Activated T-helper 17 cell treated with anti-CD3 and anti-CD28 coated beads, Interleukin-2, amount 50 U/mL, for 72 hours (primary cell): ENCODE results near the gene RHCE. TPM values are rescaled to one million over a fixed set of nuclear protein-coding genes. Genes with fewer than 3 reads are reported as not detected.
A peak's percentile ranks its signal among the peaks of the same experiment; 100 is the strongest.
"Not testable (repeated sequence)": the region's sequence is repeated elsewhere in the genome, so short reads cannot be mapped to it uniquely, and the experiment has no call there.

Experiments
- ATAC-seq: fragments of 150-1000 bp; cut with Tn5 transposase; replicated peaks from 2 replicates; pipeline ENCODE4 v1.10.0; 2021; ENCODE audit warnings: mild to moderate bottlenecking, moderate library complexity
- H3K27ac Mint-ChIP-seq: one replicate; pipeline ENCODE4 v1.8.0; 2022; ENCODE audit warnings: mixed read lengths
- H3K27me3 Mint-ChIP-seq: one replicate; pipeline ENCODE4 v1.8.0; 2022; ENCODE audit warnings: mixed read lengths
- H3K36me3 Mint-ChIP-seq: one replicate; pipeline ENCODE4 v1.8.0; 2022; ENCODE audit warnings: low read depth, mild to moderate bottlenecking, mixed read lengths
- H3K4me1 Mint-ChIP-seq: one replicate; pipeline ENCODE4 v1.8.0; 2022; ENCODE audit warnings: mixed read lengths
- H3K4me3 Mint-ChIP-seq: one replicate; pipeline ENCODE4 v1.8.0; 2022; ENCODE audit warnings: mild to moderate bottlenecking, mixed read lengths
- H3K9me3 Mint-ChIP-seq: one replicate; pipeline ENCODE4 v1.8.0; 2022; ENCODE audit warnings: mixed read lengths
- total RNA-seq, 2 donors: library from RNA; stranded (reverse); gene quantifications; one replicate each; pipeline ENCODE4 v1.2.3, GENCODE V29; 2022

Gene RHCE
- 1 to 10 TPM in 1 of 2 donors, not detected in 1; 1.3 TPM for total RNA-seq

DNA sequence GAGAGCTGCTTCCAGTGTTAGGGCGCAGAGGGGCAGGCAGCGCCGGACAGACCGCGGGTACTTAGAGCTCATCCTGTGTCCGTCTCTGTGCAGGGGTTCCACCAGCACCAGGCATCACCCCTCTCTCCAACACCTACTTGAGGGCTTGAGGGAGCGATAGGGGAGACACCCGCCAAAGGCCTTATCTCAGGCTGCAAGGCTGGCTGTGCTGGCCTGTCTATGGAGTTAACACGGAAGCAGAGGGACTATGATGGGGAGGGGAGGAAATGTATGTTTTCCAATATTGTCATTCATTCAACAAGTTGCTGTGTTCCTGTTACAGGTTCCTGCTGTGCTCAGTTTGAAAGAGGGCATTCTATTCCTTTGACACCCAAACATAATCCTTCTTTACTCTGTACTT lies at the start of gene RHCE:
Gene RHCE, minus strand, starts transcription at position 111 of the 400 bp plus-strand sequence. Its CDS starts 39 bp downstream, at position 72.
- H3K9me3 Mint-ChIP-seq, ATAC-seq, H3K27ac Mint-ChIP-seq, H3K36me3 Mint-ChIP-seq, H3K4me3 Mint-ChIP-seq, H3K4me1 Mint-ChIP-seq, H3K27me3 Mint-ChIP-seq: not testable (repeated sequence)

DNA sequence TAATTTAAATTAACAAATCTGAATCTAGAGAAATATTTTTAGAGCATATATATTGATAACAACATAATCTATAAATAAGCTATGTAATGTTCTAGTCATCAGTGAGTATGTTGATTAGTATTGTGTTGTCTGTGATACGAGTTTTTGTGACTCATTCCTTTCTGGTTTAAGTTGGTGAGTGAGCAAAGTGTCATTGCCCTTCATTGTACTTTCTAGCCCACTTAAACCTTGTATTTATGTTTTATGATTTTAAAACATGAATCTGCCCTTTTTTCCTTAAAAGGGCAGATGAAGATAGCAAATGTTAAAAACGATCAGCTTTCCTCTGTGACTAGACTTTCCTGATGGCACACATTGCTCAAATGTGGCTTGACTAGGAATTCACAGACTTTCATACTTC lies 48.6 kb upstream of the RHCE start:
- Mint-ChIP-seq H3K27ac (no peak overlapping the region), H3K36me3 (peaks cover 43% of the 10 kb centered on the region), H3K9me3 (no peaks in the 10 kb centered on the region), H3K4me1 (peaks cover 14% of the 10 kb centered on the region), H3K4me3 (no peak overlapping the region), H3K27me3 (no peaks in the 10 kb centered on the region)
- ATAC-seq, result peak; percentile 87

DNA sequence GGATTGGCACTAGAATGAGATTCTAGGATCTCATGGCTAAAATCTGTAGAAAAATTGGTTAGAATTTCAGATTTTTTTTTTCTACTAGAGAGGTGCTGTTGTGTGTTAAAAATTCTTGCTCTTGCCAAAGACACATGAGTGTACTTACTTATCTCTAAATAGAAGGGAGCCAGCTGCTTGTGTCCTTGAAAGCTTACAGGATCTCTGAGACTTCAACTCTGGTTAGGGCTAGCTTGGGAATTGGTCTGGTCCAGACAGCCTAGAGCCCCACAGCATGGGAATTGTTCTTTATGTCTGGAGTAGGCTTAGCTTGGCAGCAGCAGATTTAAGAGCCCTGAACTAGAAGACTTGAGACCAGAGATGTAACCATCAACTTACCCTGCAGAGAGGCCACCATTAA lies 47.4 kb upstream of the RHCE start:
- no peaks in the 10 kb centered on the region for H3K27me3 Mint-ChIP-seq
- H3K9me3 Mint-ChIP-seq, result no peaks in the 10 kb centered on the region
- H3K36me3 Mint-ChIP-seq, result peaks cover 47% of the 10 kb centered on the region
- peaks cover 7% of the 10 kb centered on the region for H3K4me1 Mint-ChIP-seq
- no peak for ATAC-seq
- H3K27ac Mint-ChIP-seq, result no peak overlapping the region
- H3K4me3 Mint-ChIP-seq, result no peak overlapping the region

DNA sequence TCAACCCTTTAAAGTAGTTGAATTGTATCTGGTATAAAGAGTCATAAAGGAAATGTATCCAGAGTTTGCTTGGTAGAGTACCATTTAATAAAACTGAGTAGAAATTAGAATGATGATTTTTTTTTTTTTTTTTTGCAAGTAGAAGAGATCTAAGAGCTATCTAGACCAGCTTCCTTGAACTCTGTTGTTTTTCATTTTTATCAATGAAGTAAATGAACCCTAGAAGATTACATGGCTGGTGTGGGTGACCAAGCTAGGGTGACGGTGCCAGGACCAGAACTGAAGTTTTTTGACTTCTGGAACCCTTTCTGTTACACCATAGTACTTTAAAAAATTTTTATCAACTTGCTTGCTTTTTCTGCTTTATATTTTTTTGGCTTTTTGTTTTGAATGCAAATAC lies 47.0 kb upstream of the RHCE start:
- Mint-ChIP-seq H3K4me3 (no peak overlapping the region), H3K27ac (no peak overlapping the region), H3K9me3 (no peaks in the 10 kb centered on the region), H3K36me3 (peaks cover 51% of the 10 kb centered on the region), H3K4me1 (peaks cover 5% of the 10 kb centered on the region), H3K27me3 (no peaks in the 10 kb centered on the region)
- ATAC-seq, result no peak

DNA sequence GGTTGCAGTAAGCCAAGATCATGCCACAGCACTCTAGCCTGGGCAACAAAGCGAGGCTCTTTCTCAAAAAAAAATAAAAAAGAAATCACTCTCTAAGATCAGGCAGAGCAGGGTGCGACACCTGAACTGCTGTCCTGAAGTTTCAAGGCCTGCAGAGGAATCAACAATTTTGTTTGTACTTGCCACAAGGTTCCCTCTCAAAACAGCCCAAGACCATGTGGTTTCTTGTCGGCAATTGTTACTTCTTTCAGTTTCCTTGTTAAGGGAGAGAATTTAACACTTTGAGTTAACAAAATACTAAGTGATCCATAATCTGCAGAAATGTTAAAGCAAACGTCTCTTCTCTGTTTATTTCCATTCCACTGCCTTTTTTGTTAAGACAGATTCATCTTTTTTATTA lies 46.6 kb upstream of the RHCE start:
- no peak for ATAC-seq
- Mint-ChIP-seq H3K4me1 (peaks cover under 1% of the 10 kb centered on the region), H3K9me3 (no peaks in the 10 kb centered on the region), H3K27me3 (no peaks in the 10 kb centered on the region), H3K36me3 (peaks cover 55% of the 10 kb centered on the region), H3K4me3 (no peak overlapping the region), H3K27ac (no peak overlapping the region)

DNA sequence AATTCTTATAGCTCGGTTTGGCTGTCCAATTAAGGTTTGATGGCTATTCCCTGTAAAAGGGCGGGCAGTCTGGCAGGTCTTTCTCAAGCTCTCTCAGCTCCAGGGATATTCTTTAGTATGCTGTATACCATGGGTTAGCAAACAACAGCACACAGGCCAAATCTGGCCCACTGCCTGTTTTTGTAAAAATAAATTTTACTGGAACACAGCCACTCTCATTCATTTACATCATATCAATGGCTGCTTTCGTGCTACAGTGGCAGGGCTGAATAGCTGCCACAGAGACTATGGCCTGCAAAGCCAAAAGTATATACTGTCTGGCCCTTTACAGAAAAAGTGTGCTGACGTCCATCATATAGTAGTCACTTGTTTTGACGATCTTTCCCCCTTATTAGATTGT lies 42.1 kb upstream of the RHCE start:
- Mint-ChIP-seq H3K27ac (no peak overlapping the region), H3K36me3 (peaks cover 80% of the 10 kb centered on the region), H3K4me1 (no peaks in the 10 kb centered on the region), H3K27me3 (no peaks in the 10 kb centered on the region), H3K4me3 (no peak overlapping the region), H3K9me3 (no peaks in the 10 kb centered on the region)
- ATAC-seq, result no peak

DNA sequence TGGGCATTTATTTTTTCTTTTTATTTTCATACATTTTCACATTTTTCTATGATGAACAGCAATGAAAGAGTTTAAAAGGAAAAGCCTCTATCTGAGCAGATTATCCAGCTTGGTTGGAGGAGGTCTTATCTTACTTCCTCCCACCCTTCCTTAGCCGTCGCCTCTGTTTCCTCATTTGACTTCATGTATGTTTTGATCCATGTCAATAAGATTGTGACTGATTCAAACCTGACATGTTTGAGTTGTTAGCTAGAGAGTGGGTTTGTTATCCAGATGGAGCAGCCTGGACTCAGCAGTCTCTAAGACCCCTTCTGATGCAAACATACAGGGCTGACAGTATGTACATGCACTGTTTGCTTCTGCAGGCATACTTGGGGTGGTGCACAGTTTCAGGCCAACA lies 41.2 kb upstream of the RHCE start:
- no peak for ATAC-seq
- Mint-ChIP-seq H3K4me1 (no peaks in the 10 kb centered on the region), H3K36me3 (peaks cover 79% of the 10 kb centered on the region), H3K27ac (no peak overlapping the region), H3K9me3 (no peaks in the 10 kb centered on the region), H3K27me3 (no peaks in the 10 kb centered on the region), H3K4me3 (no peak overlapping the region)

DNA sequence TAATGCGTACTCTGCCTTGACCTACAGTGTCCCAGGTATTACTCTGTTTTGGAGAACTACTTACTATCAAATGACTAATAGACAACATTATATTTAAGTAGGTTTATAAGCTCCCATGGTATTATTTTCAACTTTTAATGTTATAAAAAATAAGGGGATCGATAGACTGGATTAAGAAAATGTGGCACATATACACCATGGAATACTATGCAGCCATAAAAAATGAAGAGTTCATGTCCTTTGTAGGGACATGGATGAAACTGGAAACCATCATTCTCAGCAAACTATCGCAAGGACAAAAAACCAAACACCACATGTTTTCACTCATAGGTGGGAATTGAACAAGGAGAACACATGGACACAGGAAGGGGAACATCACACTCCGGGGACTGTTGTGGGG lies 40.2 kb upstream of the RHCE start:
- H3K4me1 Mint-ChIP-seq, H3K4me3 Mint-ChIP-seq, H3K27ac Mint-ChIP-seq, H3K9me3 Mint-ChIP-seq, H3K27me3 Mint-ChIP-seq, ATAC-seq: not testable (repeated sequence)
- H3K36me3 Mint-ChIP-seq, result peaks cover 79% of the 10 kb centered on the region

DNA sequence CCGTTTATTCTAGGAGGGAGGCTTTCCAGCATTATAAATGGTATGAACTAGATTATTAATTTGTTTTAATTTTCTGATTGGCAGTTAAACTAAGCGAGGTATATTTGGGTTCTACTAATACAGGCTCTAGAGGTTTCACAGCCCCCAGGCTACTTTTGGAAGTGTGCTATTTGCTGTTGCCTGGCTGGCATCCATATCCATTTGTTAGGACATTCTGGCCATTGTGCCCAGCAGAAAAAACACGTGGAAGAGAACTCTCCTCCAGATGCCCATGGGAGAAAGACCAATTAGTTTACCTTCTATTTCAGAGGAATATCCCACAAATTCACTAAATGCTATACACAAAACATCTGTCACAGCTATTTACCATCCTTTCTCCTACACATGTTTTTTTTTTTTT lies 39.4 kb upstream of the RHCE start:
- no peak overlapping the region for H3K27ac Mint-ChIP-seq
- no peaks in the 10 kb centered on the region for H3K4me1 Mint-ChIP-seq
- H3K27me3 Mint-ChIP-seq, result no peaks in the 10 kb centered on the region
- ATAC-seq, result no peak
- H3K36me3 Mint-ChIP-seq, result peaks cover 80% of the 10 kb centered on the region
- no peaks in the 10 kb centered on the region for H3K9me3 Mint-ChIP-seq
- H3K4me3 Mint-ChIP-seq, result no peak overlapping the region

DNA sequence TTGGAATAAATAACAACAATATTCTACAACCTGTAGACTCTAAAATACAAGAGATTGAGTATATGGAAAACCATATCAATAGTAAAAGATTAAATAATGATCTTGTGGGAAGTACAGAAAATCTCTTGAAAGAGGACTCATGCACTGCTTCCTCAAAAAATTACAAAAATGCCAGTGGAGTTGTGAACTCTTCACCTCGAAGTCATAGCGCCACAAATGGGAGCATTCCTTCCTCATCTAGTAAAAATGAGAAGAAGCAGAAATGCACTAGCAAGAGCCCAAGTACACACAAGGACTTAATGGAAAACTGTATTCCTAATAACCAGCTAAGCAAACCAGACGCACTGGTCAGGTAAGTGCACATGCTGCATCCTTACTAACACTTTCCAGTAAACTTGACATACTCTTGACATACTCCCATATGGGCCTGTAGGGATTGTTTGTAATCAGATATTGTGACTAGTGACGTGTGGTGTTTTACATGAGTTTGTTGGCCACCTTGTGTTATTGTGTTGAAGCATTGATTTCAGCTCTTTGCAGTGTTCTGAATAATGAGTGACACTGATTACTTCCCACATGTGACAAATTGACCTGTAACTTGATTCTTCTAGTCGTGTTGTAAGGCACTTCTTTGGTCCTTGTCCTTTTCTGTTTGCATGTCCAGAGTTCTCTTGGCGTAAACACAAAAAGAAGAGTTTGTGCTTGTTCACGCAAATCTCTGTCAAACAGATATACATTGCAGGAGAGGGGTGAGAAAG lies 38.1 kb upstream of the RHCE start:
- no peak overlapping the region for H3K4me3 Mint-ChIP-seq
- no peaks in the 10 kb centered on the region for H3K4me1 Mint-ChIP-seq
- no peak for ATAC-seq
- H3K27ac Mint-ChIP-seq, result no peak overlapping the region
- H3K9me3 Mint-ChIP-seq, result no peaks in the 10 kb centered on the region
- no peaks in the 10 kb centered on the region for H3K27me3 Mint-ChIP-seq
- peaks cover 90% of the 10 kb centered on the region for H3K36me3 Mint-ChIP-seq

DNA sequence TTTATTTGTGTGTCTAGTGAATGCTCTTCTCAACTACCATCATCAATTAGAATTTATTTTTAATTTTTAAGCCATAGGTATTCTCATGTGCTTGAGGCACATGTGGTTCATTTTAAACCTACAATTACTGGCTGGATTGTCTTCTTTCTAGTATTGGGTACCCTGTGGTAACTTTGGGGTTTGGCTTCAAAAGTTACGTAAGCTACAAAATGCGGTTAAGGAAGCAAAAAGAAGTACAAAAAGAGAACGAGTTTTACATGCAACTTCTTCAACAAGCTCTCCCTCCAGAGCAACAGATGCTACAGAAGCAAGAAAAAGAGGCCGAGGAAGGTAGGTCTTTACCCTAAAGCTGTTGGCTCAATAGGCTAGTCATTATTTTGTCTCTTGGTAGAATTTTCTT lies 35.9 kb upstream of the RHCE start:
- Mint-ChIP-seq H3K9me3 (no peaks in the 10 kb centered on the region), H3K27me3 (no peaks in the 10 kb centered on the region), H3K27ac (no peak overlapping the region), H3K36me3 (peaks cover 85% of the 10 kb centered on the region), H3K4me3 (no peak overlapping the region), H3K4me1 (no peaks in the 10 kb centered on the region)
- ATAC-seq, result no peak

DNA sequence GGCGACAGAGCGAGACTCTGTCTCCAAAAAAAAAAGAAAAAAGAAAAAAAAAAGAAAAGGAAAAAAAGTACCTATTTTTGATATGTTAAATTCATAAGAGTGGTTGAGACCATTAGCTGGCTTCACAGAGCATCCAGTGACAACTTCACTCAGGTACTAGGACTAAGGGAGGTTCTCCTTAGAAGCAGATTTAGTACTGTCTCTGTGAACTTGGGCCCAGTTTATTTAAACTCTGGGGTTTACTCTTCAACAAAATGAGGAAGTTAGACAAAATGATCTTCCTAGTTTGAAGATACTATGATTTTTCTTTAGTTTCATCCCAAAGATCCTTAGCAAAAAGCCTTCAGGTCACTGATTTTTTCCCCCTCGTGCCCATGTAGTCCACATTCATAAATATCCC lies 31.3 kb upstream of the RHCE start:
- Mint-ChIP-seq H3K4me1 (peaks cover under 1% of the 10 kb centered on the region), H3K27ac (no peak overlapping the region), H3K9me3 (no peaks in the 10 kb centered on the region), H3K4me3 (no peak overlapping the region), H3K27me3 (no peaks in the 10 kb centered on the region), H3K36me3 (peaks cover 76% of the 10 kb centered on the region)
- no peak for ATAC-seq

DNA sequence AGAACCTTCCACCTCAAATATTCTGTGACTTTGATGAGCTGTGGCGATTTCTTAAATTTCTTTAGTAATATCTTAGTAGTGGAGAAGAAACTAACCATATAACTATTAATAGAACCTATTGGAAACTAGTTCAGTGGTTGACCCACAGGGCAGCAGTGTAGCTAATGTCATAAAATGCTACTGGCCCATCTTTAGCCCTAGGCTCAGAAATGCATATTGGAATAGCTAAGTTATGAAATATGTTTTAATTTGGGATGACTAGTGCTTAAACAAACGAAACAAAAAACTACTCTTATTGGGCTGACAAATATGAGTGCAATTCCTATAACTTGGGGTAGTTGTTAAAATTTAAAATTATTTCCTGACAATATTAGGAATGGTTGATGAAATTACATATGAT lies 30.3 kb upstream of the RHCE start:
- Mint-ChIP-seq H3K36me3 (peaks cover 77% of the 10 kb centered on the region), H3K4me1 (peaks cover 7% of the 10 kb centered on the region), H3K4me3 (no peak overlapping the region), H3K9me3 (no peaks in the 10 kb centered on the region), H3K27ac (no peak overlapping the region), H3K27me3 (no peaks in the 10 kb centered on the region)
- no peak for ATAC-seq

DNA sequence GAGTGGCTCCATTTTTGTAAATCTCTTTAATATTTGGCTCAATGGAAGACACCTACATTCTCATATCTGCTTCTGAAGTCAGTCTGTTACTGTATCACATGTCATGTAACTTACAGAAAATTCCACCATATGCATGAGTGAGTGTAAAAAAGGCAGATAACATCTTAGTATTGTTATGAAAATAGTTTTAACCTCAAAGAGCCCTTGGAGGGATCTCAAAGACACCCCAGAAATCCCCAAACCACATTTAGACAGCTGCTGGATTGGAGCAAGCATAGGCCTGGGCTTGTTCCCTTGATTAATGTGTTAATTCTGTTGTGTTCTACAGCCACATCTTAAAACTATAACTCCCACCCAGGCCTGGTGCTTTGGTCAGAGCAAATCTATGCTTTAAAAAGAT lies 26.9 kb upstream of the RHCE start:
- ATAC-seq, result peak; percentile 89
- Mint-ChIP-seq H3K27me3 (no peaks in the 10 kb centered on the region), H3K4me3 (no peak overlapping the region), H3K36me3 (peaks cover 58% of the 10 kb centered on the region), H3K9me3 (no peaks in the 10 kb centered on the region), H3K27ac (peak overlapping the region; percentile 46), H3K4me1 (peaks cover 15% of the 10 kb centered on the region)

DNA sequence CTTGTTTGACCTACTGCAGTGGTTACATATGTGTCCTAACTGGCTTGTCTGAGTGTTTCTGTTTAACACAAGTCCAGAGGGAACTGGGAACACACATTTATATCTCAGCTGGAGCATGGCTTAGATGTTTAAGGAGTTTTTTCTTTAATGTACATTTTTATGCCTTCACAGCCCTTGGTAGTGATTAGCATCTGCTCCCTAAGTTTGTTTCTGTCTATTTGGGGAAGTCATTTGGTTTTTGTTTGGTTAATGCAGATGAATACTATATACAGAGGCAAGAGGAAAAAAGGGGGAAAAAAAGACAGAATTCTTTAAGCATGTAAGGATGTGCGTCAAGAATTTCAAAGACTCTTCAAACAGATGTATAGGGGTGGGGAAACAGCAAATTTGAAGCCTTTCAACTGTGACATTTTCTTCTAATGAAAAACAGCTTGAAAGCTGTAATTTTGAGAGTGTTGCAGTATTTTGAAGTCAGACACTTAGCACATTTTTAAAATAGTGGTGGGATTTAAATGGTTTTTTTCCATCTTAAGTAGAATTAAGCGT lies 25.4 kb upstream of the RHCE start:
- Mint-ChIP-seq H3K9me3 (no peaks in the 10 kb centered on the region), H3K4me1 (peaks cover 26% of the 10 kb centered on the region), H3K27ac (peak overlapping the region; percentile 31), H3K4me3 (no peak overlapping the region), H3K27me3 (no peaks in the 10 kb centered on the region), H3K36me3 (peaks cover 46% of the 10 kb centered on the region)
- no peak for ATAC-seq
